GM21515 (cell line): Measurements from ENCODE around the gene SPEG.
A peak's percentile ranks its signal among the peaks of the same experiment; 100 is the strongest.
"Not testable (repeated sequence)": the region's sequence is repeated elsewhere in the genome, so short reads cannot be mapped to it uniquely, and the experiment has no call there.

Experiments used
- ATAC-seq: cut with Tn5 transposase; IDR thresholded peaks from one replicate; pipeline ENCODE4 v1.9.1; 2021; ENCODE audit not compliant: unreplicated experiment

The SPEG gene

DNA sequence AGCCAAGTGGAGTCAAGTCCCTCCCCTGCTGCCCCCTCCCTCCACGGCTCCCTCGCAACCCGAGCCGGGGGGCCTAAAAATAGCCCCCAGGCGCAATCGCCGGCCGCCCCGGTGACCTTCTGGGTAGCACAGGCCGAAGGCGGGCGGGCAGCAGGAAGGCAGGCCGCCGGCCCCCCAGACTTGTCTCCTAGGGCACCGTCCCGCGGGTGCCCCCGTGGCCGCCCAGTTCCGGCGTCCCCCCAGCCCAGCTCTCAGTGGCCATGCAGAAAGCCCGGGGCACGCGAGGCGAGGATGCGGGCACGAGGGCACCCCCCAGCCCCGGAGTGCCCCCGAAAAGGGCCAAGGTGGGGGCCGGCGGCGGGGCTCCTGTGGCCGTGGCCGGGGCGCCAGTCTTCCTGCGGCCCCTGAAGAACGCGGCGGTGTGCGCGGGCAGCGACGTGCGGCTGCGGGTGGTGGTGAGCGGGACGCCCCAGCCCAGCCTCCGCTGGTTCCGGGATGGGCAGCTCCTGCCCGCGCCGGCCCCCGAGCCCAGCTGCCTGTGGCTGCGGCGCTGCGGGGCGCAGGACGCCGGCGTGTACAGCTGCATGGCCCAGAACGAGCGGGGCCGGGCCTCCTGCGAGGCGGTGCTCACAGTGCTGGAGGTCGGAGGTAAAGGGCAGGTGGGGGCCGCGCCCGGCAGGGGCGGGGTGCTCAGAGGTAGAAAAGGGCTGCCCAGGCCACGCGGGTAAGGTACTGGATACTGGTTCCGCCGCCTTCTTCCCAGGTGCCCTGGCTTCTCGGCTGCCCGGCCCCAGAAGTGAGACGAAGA lies at the start of gene SPEG:
Gene SPEG (plus strand): TSS at position 126 of the 808 bp plus-strand sequence. CDS start 135 bp downstream, at position 261.
- no peak for ATAC-seq

GRCh38 chr2:219384859-219385258 lies 49.8 kb upstream of the SPEG start:
- ATAC-seq: no peak

DNA sequence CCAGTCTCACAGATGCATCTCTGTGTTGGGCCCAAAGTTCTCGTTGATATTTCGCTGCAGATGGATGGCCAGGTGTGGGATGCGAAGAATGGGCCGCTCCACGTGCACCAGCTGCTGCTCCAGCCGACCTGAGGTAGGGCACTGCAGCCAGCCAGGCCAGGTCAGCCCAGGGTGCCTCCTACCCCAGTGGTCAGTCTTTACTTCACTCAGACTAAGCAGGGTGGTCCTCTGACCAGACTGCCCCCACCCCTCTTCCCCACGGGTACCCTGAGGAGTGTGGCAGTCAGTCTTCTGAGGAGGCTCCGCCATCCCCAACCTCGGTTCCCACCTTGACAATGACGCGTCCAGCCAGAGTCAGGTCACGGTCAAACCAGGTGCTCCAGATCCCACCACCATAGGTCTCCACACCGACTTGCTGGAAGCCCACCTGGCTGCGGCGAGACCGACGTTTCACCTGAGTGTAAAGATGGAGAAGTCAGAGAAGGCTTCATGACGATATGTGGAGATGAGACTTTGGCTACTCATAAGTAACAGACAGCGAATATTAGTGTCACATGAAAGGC lies 48.6 kb upstream of the SPEG start:
- no peak for ATAC-seq

GRCh38 chr2:219386532-219387280 lies 47.9 kb upstream of the SPEG start:
- no peak for ATAC-seq

GRCh38 chr2:219387306-219388120 lies 47.1 kb upstream of the SPEG start, which contains the start of gene DNPEP:
Gene DNPEP (minus strand): TSS chr2:219387912. CDS start chr2:219387794, 118 bp downstream.
- peak; percentile 59 for ATAC-seq

- peak; percentile 85 for ATAC-seq
Observed at GRCh38 chr2:219388121-219388906, 46.3 kb upstream of the SPEG start.

DNA sequence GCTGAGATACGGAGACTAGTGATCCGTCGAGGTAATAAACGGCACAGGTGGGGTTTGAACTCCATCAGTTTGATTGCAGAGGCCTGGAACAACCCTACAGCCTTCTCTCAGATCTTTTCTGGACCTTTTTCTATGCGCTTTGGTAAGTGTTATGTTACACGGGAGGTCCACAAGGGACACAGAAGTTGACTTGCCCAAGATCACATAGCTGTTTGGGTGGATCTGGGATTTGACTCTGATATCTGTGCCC lies 45.8 kb upstream of the SPEG start:
- no peak for ATAC-seq

DNA sequence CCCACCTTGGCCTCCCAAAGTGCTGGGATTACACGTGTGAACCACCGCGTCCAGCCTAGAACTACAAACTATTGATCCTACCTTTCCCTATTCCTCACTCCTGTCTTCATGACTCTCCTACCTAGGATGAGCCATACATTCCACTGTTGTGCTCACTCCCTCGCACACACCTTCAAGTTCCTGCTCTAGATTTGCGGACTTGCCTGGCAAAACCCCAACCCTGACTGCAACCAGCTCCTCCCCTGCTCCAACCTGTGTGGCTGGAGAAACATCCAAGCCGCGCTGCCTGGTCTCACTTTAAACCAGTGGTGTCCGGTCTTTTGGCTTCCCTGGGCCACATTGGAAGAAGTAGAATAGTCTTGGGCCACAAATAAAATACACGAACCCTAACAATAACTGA lies 41.9 kb upstream of the SPEG start:
- no peak for ATAC-seq

- ATAC-seq: not testable (repeated sequence)
Observed at GRCh38 chr2:219395056-219395455, 39.6 kb upstream of the SPEG start.

DNA sequence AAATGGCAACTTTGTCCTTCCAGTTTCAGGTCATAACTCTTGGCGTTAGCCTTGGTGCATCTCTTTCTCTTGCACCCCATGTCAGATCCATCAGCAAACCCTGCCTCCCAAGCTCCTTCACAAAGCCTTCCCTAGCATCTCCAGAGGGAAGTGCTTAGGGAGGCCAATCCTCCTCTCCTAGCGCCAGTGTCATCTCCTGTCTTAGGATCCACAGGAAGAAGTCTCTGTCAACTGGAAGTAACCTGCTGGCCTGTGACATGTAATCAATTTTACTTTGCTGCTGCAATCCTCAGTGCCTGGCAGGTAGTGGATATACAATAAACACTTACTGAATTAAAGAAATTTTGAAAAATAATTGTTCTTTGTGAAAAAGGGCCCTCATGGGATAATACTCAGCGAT lies 39.0 kb upstream of the SPEG start:
- no peak for ATAC-seq

- no peak for ATAC-seq
Observed at GRCh38 chr2:219396863-219397457, 37.7 kb upstream of the SPEG start.

- no peak for ATAC-seq
Observed at GRCh38 chr2:219398721-219399363, 35.8 kb upstream of the SPEG start.

GRCh38 chr2:219399716-219400478 lies 34.7 kb upstream of the SPEG start:
- no peak for ATAC-seq

DNA sequence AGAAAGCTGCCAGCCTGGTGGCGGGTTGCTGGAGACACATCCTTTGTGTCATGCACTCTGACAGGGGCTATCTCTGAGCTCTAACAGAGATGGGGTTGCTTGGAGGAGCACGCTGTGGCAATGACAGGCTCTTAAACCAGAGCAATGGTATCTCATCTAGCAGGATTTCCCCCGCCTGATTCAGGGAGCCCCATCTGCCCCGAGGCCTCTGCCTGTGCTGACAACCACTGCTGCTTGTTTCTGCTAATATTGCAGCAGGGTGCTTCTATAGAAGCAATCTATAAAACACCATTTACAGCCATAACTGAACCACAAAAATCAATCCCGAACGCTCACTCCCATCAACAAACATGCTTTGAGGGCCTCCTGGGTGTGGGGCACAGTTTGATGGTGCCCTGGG lies 34.1 kb upstream of the SPEG start:
- no peak for ATAC-seq

- ATAC-seq: no peak
Observed at GRCh38 chr2:219401606-219402005, 33.0 kb upstream of the SPEG start.

DNA sequence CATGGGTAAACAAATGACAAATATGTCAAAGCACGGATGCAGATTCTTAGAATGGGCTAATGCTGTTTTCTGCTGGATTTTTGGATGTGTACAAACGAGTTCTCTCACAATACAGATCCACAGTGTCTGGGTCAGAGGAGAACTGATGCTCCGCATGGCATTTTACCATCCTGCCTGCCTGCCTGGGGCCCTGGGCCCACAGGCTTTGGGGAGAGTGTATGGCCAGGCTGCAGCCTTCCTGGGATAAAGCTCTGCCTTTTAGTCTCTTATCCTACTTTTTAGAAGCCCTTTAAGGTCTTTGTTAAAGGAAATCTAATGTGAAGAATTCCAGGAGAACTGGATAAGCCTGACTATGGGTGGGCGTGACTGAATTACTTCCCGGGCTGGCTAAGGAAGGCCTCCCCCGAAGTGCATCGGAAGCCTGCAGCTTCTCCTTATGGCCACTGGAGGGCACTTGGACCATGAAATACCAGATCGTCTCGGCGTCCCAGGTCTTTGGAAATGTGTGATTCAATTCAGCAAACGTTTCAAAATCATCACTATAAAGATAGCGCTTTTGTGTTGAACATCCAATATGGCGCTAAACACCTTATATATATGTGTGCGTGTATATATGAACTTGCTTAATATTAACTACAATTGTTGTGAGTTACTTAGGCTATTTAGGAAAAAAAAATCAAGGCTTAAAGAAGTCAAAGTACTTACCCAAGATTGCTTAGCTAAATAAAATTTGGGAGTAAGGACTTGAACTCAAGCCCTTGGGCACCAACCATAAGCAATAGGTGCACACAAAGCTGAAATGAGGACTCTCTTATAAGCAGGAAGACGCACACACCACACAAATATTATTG lies 31.8 kb upstream of the SPEG start:
- peak; percentile 71 for ATAC-seq

DNA sequence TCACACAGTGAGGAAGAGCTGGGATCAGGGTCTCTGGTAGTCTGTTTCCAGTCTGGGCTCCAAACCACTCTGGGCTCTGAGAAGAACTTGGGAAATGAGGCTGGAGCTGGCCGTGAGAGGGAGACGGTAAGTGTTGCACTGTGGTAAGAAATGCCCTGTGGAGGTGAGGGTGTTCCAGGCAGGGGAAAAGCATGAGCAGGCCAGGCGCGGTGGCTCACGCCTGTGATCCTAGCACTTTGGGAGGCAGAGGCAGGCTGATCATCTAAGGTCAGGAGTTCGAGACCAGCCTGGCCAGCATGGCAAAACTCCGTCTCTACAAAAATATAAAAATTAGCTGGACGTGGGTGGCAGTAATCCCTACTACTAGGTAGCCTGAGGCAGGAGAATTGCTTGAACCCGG lies 30.8 kb upstream of the SPEG start:
- no peak for ATAC-seq
